OCI-LY3 (cell line): ENCODE data around the gene SMARCA4.

Experiments used
- H2AFZ ChIP-seq: fragments of 200-600, 300-600 bp; shearing (Covaris generic); 2 replicates; pipeline ENCODE4 v1.6.0; 2014; ENCODE audit warnings: antibody characterized with exemption, low read depth, low read length
- H3K27ac ChIP-seq: fragments of 200-600, 300-600 bp; sonication (generic); 2 replicates; pipeline ENCODE4 v1.5.1; 2014; ENCODE audit warnings: mild to moderate bottlenecking, low read length, moderate library complexity, mixed read lengths
- H3K27me3 ChIP-seq: fragments of 200-600, 300-600 bp; sonication (generic); 2 replicates; pipeline ENCODE4 v1.6.1; 2014; ENCODE audit warnings: low read depth, low read length, mixed read lengths
- H3K36me3 ChIP-seq: fragments of 200-600, 300-600 bp; sonication (generic); replicated peaks from 2 replicates; pipeline ENCODE3; 2014; ENCODE audit warnings: low read depth, low read length, mixed read lengths
- H3K4me1 ChIP-seq: fragments of 300-600, 200-600 bp; sonication (generic); 2 replicates; pipeline ENCODE4 v1.6.1; 2014; ENCODE audit warnings: low read length, mixed read lengths
- H3K4me2 ChIP-seq: fragments of 200-600, 300-600 bp; sonication (generic); 2 replicates; pipeline ENCODE4 v1.6.1; 2014; ENCODE audit warnings: low read length, mixed read lengths
- H3K4me3 ChIP-seq: fragments of 300-600, 200-600 bp; sonication (generic); 2 replicates; pipeline ENCODE4 v1.5.1; 2014; ENCODE audit warnings: antibody characterized with exemption, mild to moderate bottlenecking, low read length, moderate library complexity
- H3K79me2 ChIP-seq: fragments of 300-600, 200-600 bp; shearing (Covaris generic); 2 replicates; pipeline ENCODE4 v1.6.1; 2014; ENCODE audit warnings: mild to moderate bottlenecking, low read length, mixed read lengths
- H3K9ac ChIP-seq: fragments of 300-600, 200-600 bp; shearing (Covaris generic); 2 replicates; pipeline ENCODE4 v1.6.0; 2014; ENCODE audit warnings: mild to moderate bottlenecking, low read length, moderate library complexity
- H3K9me3 ChIP-seq: fragments of 200-600, 300-600 bp; shearing (Covaris generic); 2 replicates; pipeline ENCODE4 v1.6.1; 2014; ENCODE audit warnings: low read length, mixed read lengths; ENCODE audit not compliant: insufficient read depth
- H4K20me1 ChIP-seq: fragments of 200-600, 300-600 bp; sonication (generic); 2 replicates; pipeline ENCODE4 v1.6.1; 2016; ENCODE audit warnings: low read length, mixed read lengths; ENCODE audit not compliant: insufficient read depth
- CTCF ChIP-seq: fragments of 200-600, 300-600 bp; sonication (generic); IDR thresholded peaks from 2 replicates; pipeline ENCODE4 v1.5.1; 2014; ENCODE audit warnings: antibody characterized with exemption, low read length, low read depth
- EZH2phosphoT487 ChIP-seq: fragments of 200-600 bp; shearing (Covaris generic); IDR thresholded peaks from 2 replicates; pipeline ENCODE4 v1.6.1; 2018; ENCODE audit warnings: antibody characterized with exemption, mixed run types, low read depth

Gene SMARCA4

GRCh38 chr19:10983026-10983425 lies 22.2 kb downstream of the SMARCA4 start:
- no peak for TF ChIP-seq CTCF
- TF ChIP-seq EZH2phosphoT487: no peak
- Histone ChIP-seq H3K79me2 (peaks cover 63% of the 10 kb centered on the region), H3K36me3 (peaks cover 32% of the 10 kb centered on the region), H3K4me1 (peaks cover 21% of the 10 kb centered on the region), H3K4me3 (no peak overlapping the region), H3K9me3 (no peaks in the 10 kb centered on the region), H2AFZ (no peak overlapping the region), H3K9ac (no peak overlapping the region), H3K4me2 (no peak overlapping the region), H3K27ac (no peak overlapping the region), H4K20me1 (peaks cover 66% of the 10 kb centered on the region), H3K27me3 (no peaks in the 10 kb centered on the region)

- Histone ChIP-seq H3K9ac (no peak overlapping the region), H3K4me3 (no peak overlapping the region), H3K27ac (no peak overlapping the region), H3K27me3 (no peaks in the 10 kb centered on the region), H3K79me2 (peaks cover 53% of the 10 kb centered on the region), H2AFZ (no peak overlapping the region), H3K4me2 (no peak overlapping the region), H3K9me3 (no peaks in the 10 kb centered on the region), H3K4me1 (peaks cover 16% of the 10 kb centered on the region), H4K20me1 (peaks cover 58% of the 10 kb centered on the region), H3K36me3 (peaks cover 43% of the 10 kb centered on the region)
- TF ChIP-seq CTCF (no peak), EZH2phosphoT487 (no peak)
Measured at GRCh38 chr19:10984166-10984735, 23.4 kb downstream of the SMARCA4 start.

GRCh38 chr19:10985502-10985901 lies 24.7 kb downstream of the SMARCA4 start:
- Histone ChIP-seq H3K27ac (no peak overlapping the region), H3K79me2 (peaks cover 44% of the 10 kb centered on the region), H3K36me3 (peaks cover 45% of the 10 kb centered on the region), H3K9me3 (no peaks in the 10 kb centered on the region), H3K4me3 (no peak overlapping the region), H3K27me3 (no peaks in the 10 kb centered on the region), H2AFZ (no peak overlapping the region), H4K20me1 (peaks cover 48% of the 10 kb centered on the region), H3K9ac (no peak overlapping the region), H3K4me2 (no peak overlapping the region), H3K4me1 (peaks cover 6% of the 10 kb centered on the region)
- TF ChIP-seq CTCF: no peak
- no peak for TF ChIP-seq EZH2phosphoT487

- peaks cover 34% of the 10 kb centered on the region for H3K79me2 ChIP-seq
- H3K4me1 ChIP-seq: no peaks in the 10 kb centered on the region
- peaks cover 38% of the 10 kb centered on the region for H4K20me1 ChIP-seq
- H2AFZ ChIP-seq: no peak overlapping the region
- no peak overlapping the region for H3K9ac ChIP-seq
- H3K4me2 ChIP-seq: no peak overlapping the region
- peaks cover 50% of the 10 kb centered on the region for H3K36me3 ChIP-seq
- H3K4me3 ChIP-seq: no peak overlapping the region
- no peak overlapping the region for H3K27ac ChIP-seq
- no peak for TF ChIP-seq CTCF
- TF ChIP-seq EZH2phosphoT487: no peak
- H3K9me3 ChIP-seq: no peaks in the 10 kb centered on the region
- no peaks in the 10 kb centered on the region for H3K27me3 ChIP-seq
Measured at GRCh38 chr19:10986301-10987127, 25.7 kb downstream of the SMARCA4 start.
